Activated T-cell treated with anti-CD3 and anti-CD28 coated beads for 1 hour (primary cell): ENCODE data around the gene CT55.
"Not testable (repeated sequence)": the region's sequence is repeated elsewhere in the genome, so short reads cannot be mapped to it uniquely, and the experiment has no call there.

ENCODE experiments used
- DNase-seq: peaks from one replicate; pipeline ENCODE4 v3.0.0-alpha.2; 2020; ENCODE audit warnings: low read depth

CT55 gene, protein sequence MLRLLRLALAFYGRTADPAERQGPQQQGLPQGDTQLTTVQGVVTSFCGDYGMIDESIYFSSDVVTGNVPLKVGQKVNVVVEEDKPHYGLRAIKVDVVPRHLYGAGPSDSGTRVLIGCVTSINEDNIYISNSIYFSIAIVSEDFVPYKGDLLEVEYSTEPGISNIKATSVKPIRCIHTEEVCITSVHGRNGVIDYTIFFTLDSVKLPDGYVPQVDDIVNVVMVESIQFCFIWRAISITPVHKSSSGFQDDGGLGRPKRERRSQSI

DNA sequence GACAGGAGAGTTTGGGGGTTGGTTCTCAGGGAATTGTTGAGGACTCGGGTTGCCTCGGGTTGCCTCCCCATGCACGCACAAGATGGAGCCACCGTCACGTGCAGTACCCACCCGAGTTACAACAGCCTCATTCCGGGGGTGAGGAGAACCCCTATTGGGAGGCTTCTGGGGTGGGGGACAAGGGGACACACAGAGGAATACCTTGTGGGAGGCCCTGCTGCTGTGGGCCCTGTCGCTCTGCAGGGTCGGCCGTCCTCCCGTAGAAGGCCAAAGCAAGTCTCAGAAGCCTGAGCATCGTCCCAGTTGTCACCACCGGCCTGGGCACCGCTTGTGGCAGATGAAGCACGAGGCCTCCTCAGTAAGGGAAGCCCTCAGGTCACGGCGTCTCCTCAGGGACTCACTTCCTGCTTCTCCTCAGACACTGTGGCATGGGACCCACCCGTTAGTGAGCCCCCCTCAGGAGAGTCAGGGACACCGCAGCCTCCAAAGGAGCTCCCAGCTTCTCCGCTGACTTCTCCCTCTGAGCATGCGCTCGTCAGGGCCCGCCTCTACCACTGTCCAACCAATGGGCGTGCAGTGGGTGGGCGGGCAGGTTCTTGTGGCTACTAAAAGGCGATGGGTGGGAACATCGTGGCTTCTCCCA is at the start of gene CT55:
Gene CT55 (minus strand): TSS at position 522 of the 643 bp plus-strand sequence. CDS start 227 bp downstream, at position 295.
- no peak for DNase-seq

DNA sequence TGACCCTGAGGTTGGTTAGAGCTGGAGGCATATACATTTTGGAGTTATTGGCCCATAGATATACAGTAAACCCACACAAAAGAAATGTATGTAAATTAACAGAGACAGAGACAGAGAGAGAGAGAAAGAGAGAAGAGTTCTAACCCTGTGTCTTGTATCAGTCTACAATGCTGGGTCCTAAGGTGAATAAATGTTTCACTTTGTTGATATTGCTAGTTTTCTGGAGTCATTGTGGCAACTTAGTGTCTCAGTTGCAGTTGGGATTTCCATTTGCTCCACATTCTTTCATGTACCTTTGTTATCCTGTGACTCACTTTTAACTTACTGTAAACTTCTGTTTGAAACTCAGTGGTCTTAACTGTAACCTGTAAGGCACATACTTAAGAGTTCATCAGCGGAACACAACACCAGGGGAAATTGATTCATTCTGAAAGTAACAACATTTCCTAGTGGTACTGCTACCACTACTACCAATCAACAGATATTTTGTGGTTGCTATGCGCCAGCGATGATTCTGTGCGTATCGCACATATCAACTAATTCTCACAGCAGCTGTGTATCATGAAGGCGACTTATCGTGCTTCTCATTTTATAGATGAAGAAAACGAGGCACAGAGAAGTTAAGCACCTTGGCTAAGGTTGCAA is 42.1 kb upstream of the CT55 start:
- no peak for DNase-seq

DNA sequence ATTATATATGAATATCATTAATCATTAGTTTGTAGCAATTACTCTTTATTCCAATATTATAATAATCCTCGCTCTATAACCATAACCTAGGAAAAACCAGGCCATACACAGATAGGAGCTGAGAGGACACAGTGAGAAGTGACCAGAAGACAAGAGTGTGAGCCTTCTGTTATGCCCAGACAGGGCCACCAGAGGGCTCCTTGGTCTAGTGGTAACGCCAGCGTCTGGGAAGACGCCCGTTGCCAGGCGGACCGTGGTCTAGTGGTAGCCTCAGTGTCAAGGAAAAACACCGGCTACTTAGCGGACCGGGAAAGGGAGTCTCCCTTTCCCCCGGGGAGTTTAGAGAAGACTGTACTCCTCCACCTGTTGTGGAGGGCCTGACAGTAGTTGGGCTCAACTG is 35.2 kb upstream of the CT55 start:
- DNase-seq = not testable (repeated sequence)

DNA sequence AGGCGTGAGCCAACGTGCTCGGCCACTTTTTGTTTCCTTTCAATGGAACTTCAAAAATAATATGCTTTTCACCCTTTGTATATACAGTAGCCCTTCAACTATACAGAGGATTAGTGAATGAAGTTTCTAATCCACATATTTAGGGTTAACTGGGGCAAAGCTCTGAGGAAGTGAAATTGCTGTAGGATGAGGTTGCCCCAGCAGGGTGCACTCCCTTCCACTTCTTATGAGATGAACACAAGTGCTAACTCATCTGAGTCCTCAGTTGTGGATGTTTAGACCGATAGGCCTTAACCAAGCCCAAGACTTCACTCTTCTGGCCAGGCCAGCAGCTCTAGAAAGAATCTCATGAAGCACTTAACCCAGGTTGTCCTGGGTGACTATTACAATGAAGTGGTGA is 29.1 kb upstream of the CT55 start:
- no peak for DNase-seq

DNA sequence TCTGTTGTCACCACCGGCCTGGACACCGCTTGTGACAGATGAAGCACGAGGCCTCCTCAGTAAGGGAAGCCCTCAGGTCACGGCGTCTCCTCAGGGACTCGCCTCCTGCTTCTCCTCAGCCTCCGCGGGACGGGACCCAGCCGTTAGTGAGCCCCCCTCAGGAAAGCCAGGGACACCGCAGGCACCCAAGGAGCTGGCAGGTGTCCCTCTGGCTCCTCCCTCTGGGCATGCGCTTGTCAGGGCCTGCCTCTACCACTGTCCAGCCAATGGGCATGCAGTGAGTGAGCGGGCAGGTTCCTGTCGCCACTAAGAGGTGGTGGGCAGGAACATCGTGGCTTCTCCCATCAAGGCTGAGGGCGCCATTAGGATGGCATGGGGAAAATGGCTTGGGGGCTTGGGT is 23.5 kb upstream of the CT55 start:
- DNase-seq = no peak

DNA sequence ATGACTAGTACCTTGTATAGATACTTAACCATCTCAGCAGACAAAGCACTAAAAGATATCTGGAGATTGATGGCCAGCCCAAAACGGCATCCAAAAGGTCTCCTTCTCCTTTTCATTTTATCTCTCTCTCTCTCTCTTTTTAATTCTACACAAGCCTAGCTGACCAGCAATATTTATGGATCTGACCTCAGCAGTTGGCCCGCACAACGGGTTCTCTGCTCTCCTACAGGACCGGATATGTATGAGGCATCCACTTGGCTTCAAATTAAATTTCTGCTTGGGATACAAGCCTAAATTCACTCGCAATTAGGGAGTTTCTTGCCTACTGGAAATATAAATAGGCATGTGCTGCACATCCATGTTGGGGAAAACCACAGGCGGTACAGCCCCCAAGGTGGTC is 22.5 kb upstream of the CT55 start:
- no peak for DNase-seq

DNA sequence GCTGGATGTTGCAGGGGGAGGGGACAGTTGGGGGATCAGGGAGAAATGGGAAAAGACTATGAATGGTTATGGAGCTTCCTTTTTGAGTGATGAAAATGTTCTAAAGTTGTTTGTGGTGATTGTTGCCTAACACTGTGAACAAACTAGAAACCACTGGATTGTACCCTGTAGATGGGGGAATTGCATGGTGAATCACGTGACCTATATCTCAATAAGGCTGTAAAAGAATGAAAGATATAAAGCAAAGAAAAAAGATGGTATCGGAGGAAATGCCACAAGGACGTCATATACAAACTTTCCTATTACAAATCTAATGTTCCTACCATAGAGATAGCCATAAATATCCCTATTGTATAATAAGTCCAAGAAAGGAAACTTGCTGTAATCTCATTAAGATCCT is 20.6 kb upstream of the CT55 start:
- no peak for DNase-seq

DNA sequence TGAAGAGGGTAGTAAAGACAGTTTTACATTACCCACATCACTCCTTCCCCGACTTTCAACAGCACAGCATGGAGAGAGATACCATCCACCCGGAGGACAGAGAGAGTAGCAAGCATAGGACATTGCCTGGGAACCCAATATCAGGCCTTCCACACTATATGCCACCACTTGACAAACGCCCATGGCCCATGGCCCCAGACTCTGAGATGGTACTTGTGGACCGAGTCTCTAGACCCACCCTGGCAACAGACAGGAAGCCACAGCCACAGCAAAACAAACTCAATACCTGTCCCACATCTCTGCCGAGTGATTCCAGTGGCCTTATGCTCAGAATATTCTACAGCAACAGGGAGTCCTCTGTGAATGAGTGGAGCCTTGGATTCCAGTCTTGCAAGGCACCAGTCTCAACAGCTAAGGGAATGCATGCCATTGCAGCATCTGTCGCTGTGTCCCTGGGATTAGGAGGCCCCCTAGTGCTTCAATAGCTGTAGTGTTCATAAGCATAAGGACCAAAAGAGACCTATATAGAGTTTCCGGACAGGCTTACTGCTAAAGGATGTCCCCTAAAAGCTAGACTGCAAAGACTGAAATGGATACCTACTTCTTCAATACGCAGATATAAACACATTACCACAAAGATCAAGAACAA is 14.7 kb upstream of the CT55 start:
- DNase-seq = peak; percentile 2

DNA sequence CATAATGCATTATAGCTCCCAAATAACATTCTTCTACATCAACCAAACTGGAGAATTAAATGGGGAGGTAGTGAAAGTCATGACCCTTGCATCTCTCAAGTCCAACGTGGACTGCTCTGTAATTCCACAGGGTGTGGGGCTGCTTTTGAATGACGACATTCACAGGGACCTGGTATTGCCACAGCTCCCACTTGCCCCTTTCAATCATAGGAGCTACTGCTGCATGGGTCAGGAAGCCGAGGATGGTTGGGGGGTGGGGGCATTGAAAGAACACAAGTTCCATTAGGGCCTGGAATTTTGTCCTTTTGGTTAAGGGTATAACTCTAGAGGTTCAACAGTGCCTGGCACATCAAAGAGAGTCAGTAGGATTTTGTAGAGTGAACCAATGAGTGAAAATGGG is 7.4 kb upstream of the CT55 start:
- no peak for DNase-seq

DNA sequence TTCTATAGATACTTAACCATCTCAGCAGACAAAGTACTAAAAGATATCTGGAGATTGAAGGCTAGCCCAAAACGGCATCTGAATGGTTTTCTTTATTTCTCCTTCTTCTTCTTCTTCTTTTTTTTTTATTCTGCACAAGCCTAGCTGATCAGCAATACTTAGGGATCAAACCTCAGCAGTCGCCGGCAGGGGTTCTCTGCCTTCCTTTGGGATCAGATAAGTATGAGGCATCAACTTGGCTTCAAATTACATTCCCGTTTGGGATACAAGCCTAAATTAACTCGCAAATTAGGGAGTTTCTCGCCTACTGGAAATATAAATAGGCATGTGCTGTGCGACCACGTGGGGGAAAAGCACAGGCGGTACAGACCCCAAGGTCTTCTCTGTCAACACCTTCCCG is 730 bp downstream of the CT55 start:
- DNase-seq = no peak

DNA sequence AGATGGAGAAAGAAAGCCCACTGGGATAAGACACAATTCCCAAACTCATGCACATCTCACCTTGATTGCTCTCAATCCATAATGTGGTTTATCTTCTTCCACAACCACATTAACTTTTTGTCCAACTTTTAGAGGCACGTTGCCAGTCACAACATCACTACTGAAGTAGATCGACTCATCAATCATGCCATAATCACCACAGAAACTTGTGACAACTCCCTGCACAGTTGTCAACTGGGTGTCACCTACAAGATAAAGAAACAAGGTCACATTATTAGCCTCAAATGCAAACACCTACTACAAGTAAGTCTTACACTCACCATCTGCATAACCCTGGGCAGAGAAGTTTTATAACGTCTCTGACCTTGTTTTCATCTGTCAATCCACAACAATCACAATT is 1.7 kb downstream of the CT55 start:
- not testable (repeated sequence) for DNase-seq

DNA sequence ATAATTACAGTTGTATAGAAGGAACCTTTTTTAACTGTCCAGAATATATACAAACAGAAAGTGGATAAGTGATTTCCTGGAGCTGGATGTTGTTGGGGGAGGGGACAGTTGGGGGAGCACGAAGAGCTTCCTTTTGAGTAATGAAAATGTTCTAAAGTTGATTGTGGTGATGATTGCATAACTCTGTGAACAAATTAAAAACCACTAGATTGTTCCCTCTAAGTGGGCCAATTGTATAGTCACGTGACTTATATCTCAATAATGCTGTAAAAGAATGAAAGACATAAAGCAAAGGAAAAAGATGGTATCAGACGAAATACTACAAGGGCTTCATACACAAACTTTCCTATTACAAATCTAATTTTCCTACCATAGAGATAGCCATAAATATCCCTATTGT is 2.7 kb downstream of the CT55 start:
- DNase-seq = no peak

DNA sequence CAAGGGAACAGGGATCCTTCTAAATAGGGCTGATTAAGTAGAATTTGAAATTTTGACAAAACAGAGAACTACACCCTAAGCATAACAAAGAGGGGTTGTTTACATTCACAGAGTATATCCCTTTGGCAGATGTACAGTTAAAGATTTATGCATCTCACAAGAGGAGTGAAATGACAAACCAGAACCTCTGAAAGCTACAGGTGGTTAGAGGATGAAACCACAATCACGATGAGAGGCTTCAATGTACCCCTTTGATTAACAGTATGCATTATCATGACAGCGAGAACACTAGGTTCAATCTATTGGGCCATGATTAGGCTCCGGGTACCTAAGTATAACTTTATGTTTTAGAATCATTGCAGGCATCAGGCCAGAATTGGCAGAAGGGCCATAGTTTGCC is 16.5 kb downstream of the CT55 start:
- not testable (repeated sequence) for DNase-seq

DNA sequence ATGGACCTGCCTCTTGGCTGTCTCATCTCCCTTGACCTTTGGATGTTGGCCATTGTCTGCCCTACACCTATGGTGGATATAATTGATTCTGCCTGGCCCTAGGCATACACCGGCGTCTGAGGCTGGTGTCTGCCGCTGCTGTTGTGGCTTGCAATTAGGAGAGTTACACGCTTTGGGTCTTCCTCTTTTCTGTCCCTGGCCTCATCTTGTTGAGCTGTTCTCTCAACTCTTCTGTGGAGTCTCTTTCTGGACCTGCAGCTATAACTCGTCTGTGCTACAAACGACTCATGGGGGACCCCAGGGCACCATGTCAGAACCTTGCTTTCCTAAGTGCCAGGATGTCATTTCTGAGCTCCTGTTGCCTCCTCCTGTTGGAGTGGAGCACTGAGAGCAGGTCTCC is 45.1 kb downstream of the CT55 start:
- not testable (repeated sequence) for DNase-seq

DNA sequence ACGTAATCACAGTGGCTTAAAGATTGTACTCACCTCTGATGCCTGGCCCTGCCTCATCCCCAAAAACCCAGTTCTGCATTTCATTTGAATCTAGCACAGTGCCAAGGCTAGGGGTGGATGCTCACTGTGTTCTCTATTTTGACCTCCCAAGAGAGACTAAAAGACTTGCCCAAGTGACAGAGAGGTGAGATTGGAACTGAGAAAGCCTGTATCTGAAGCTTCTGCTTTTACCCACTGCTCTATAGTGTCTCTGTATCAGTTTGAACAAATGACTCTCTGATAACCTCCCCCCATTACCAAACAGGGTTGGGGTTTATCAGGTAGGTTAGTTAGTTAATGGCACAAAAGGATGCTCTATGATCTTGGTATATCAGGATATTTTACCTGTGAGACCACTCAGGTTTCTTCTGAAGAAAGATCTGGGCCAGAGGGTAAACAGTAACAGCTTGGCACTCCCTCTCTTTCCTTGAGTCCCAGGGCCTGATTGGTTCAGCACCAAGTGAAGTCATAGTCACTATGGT is 51.1 kb downstream of the CT55 start, which contains the start of gene ETDB:
Gene ETDB (minus strand): TSS at position 471 of the 521 bp plus-strand sequence. CDS start 1,265 bp downstream, outside the sequence.
- not testable (repeated sequence) for DNase-seq

DNA sequence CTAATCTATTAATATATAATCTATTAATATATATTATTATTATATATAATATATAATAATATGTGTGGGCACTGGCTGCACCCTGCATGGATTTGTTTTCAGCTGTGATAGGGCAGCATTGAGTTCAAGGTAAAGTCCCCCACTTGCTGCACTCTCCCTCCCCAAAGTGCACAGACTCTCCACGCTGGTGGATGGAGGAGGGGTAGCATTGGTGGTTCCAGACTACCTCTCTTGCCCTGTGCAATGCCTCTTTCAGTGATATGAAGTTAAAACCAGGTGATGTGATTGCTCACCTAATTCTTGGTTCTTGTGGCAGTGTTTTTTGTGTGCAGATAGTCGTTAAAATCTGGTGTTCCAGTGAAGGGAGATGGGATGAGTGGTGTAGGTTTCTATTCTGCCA is 55.1 kb downstream of the CT55 start:
- not testable (repeated sequence) for DNase-seq

DNA sequence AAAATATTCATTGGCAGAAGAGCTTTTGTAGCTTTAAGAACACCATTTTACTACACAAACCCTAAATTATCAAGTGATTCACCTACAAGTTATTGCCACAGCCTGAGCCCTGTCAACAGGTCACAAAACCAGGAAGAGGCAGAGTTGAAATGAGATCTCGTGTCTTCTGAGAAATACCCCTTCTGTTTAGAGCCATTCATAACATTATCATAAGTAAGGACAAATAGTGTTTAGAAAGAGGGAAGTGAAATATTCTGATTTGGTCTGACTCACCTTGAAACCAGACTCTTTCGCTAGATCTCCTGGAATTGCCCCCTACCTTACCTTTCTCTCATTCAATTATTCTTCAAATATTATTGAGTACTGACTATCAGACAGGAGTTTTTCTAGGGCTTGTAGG is 56.8 kb downstream of the CT55 start:
- no peak for DNase-seq

DNA sequence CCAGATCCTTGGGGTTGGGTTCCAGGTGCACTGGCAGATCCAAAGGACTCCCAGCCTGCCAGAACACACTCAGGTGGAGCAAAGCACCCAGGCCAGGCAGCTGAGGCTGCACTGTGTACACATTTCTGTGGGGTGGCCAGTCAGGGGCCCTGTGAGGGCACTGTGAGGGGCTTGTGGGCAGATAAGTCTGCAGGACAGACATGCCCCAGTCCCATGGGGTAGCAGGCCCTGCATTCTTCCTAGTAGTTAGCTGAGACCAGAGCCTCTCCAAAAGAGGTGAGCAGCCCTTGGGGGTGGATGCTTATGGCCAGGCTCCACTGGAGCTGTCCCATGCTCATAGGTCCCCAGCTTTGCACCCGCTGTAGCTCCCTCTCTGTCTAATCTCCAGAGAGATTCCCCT is 58.5 kb downstream of the CT55 start:
- no peak for DNase-seq

DNA sequence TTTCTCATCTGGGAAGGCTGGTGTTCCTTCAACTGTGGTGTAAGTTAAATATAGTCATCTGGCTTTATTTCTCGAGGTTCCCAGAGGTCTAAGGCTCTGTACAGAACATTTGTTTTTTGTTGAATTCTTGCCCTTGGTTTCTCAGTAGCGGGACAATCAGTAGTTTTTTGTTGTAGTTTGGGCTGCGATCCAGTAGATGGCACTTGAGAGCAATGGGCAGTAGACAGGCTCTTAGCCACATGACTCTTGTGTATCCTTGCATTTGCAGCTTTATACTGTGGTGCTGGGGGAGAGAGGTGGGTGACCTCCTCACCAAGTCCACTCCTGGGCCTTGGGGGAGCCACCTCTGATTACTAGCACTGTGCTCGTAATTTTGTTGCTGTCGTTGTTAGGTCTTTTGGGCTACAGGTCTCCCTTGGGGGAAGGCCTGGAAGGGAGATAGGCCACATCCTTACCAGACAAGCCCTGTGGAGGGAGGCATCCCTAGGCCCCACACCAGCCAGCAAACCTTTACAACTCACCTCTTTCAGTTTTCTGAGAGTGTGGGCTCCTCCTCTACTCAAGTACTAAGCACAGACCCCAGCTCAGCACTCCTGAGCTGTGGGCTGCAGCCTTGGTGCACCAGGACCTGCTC is 59.0 kb downstream of the CT55 start:
- DNase-seq = no peak

DNA sequence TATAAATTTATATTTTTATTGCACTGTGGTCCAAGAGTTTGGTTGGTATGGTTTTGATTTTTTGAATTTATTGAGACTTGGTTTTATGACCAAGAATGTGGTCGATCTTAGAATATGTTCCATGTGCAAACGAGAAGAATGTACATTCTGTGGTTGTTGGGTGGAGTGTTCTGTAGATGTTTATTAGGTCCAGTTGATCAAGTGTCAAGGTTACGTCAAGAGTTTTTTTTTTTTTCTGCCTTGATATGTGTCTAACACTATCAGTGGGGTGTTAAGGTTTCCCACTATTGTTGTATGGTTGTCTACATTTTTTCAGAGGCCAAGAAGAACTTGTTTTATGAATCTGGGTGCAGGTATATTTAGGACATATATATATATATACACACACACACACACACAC is 61.6 kb downstream of the CT55 start:
- DNase-seq = no peak
